Activated CD4-positive, alpha-beta T cell treated with anti-CD3 and anti-CD28 coated beads, Interleukin-2, amount 10 ng/mL, durations not matched to agents 24 days and 14 days (primary cell): Measurements from ENCODE around the gene PTPN11. TPM values are rescaled to one million over a fixed set of nuclear protein-coding genes. Genes with fewer than 3 reads are reported as not detected.
"Not testable (repeated sequence)": the region's sequence is repeated elsewhere in the genome, so short reads cannot be mapped to it uniquely, and the experiment has no call there.

ENCODE experiments used
- DNase-seq: peaks from one replicate; pipeline ENCODE4 v3.0.0; 2022
- H3K27ac Mint-ChIP-seq: one replicate; pipeline ENCODE4 v1.8.0; 2022; ENCODE audit warnings: mild to moderate bottlenecking, mixed read lengths
- H3K27me3 Mint-ChIP-seq: one replicate; pipeline ENCODE4 v1.8.0; 2022; ENCODE audit warnings: mixed read lengths
- H3K36me3 Mint-ChIP-seq: one replicate; pipeline ENCODE4 v1.8.0; 2022; ENCODE audit warnings: low read depth, mild to moderate bottlenecking, mixed read lengths
- H3K4me1 Mint-ChIP-seq: one replicate; pipeline ENCODE4 v1.8.0; 2021; ENCODE audit warnings: mixed read lengths
- H3K4me3 Mint-ChIP-seq: one replicate; pipeline ENCODE4 v1.8.0; 2022; ENCODE audit warnings: mild to moderate bottlenecking, moderate library complexity, mixed read lengths
- H3K9me3 Mint-ChIP-seq: one replicate; pipeline ENCODE4 v1.8.0; 2021; ENCODE audit warnings: mixed read lengths
- intact Hi-C: fragments of 100-400 bp; cut with micrococcal nuclease; formaldehyde crosslinking; loops from one replicate; pipeline ENCODE4 v1.15.1; 2023
- total RNA-seq: library from RNA; stranded (reverse); gene quantifications from 2 replicates; pipeline ENCODE4 v1.2.3, GENCODE V29; 2022

The PTPN11 gene
- total RNA-seq, result 173 and 177 TPM in 2 replicates

DNA sequence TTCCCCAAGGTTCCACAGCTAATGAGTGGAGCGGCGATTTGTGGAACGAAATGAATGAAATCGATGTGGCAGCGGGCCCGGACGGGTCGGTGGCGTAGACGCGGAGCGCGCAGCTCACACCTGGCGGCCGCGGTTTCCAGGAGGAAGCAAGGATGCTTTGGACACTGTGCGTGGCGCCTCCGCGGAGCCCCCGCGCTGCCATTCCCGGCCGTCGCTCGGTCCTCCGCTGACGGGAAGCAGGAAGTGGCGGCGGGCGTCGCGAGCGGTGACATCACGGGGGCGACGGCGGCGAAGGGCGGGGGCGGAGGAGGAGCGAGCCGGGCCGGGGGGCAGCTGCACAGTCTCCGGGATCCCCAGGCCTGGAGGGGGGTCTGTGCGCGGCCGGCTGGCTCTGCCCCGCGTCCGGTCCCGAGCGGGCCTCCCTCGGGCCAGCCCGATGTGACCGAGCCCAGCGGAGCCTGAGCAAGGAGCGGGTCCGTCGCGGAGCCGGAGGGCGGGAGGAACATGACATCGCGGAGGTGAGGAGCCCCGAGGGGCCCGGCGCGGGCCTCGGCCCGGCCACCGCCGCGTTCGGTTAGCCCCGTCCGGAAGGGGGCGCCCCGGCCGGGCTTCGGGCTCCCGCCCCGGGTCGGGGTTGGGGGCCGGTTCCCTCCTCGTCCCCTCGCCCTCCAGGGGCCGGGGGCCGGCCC is at the start of gene PTPN11:
TSS of gene PTPN11 (plus strand) at position 340 of the 689 bp plus-strand sequence. CDS start at position 505, 165 bp downstream.
- Mint-ChIP-seq H3K4me1 (peaks cover 42% of the 10 kb centered on the region), H3K4me3 (peak within 1 kb of the TSS; percentile 97), H3K27me3 (peaks cover 5% of the 10 kb centered on the region), H3K9me3 (no peaks in the 10 kb centered on the region), H3K27ac (peak within 1 kb of the TSS; percentile 99), H3K36me3 (peaks cover 21% of the 10 kb centered on the region)
- DNase-seq, result peak; percentile 98
- intact Hi-C loops, result loop anchor here (1.0 to 10.0 kb wide), 2 partner anchors 9 to 1014 kb away; partner anchors contain the start of genes RPL6 and SH2B3

DNA sequence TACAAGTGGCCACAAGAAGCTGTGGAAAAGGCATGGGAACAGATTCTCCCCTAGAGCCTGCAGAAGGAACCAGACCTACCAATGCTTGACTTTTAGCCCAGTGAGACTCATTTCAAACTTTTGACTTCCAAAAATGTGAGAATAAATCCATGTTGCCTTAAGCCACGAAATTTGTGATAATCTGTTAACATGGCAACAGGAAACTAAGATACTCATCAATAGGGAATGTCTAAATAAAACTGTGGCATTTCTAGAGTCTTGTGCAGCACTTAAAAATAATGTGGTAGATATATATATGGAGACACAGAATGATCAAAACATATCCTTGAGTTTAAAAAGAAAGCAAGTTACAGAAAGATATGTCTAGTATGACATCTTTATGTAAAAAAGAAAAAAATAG is 48.5 kb upstream of the PTPN11 start:
- Mint-ChIP-seq H3K36me3 (peaks cover 2% of the 10 kb centered on the region), H3K4me3 (no peak overlapping the region), H3K9me3 (no peaks in the 10 kb centered on the region), H3K27ac (no peak overlapping the region), H3K27me3 (no peaks in the 10 kb centered on the region), H3K4me1 (peaks cover 12% of the 10 kb centered on the region)
- no peak for DNase-seq
- intact Hi-C loops, result no loop called here

DNA sequence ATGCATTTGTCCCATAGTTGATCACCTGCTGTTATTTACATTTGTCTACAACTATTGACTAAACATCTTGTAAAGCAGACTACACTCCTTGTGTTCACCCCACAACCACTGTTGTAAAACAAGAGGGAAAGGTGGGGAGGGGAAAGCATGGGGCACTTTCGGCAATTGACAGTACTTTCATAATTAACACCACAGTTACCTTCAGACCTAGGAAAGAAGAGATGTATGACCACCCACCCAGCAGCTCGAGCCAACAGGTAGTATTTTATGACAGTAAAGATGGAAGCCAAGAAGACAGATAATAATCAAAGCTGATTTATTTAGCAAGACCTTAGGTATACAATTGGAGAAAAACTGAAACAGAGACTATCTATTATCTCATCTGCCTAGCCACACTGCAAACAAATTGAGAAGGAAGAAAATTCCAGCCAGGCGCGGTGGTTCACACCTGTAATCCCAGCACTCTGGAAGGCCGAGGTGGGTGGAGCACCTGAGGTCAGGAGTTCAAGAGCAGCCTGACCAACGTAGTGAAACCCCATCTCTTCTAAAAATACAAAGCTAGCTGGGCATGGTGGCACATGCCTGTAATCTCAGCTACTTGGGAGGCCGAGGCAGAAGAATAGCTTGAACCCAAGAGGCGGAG is 47.8 kb upstream of the PTPN11 start:
- DNase-seq, result no peak
- no peaks in the 10 kb centered on the region for H3K27me3 Mint-ChIP-seq
- H3K9me3 Mint-ChIP-seq, result no peaks in the 10 kb centered on the region
- H3K4me1 Mint-ChIP-seq, result peaks cover 12% of the 10 kb centered on the region
- H3K4me3 Mint-ChIP-seq, result no peak overlapping the region
- H3K36me3 Mint-ChIP-seq, result peaks cover 2% of the 10 kb centered on the region
- intact Hi-C loops, result no loop called here
- no peak overlapping the region for H3K27ac Mint-ChIP-seq

DNA sequence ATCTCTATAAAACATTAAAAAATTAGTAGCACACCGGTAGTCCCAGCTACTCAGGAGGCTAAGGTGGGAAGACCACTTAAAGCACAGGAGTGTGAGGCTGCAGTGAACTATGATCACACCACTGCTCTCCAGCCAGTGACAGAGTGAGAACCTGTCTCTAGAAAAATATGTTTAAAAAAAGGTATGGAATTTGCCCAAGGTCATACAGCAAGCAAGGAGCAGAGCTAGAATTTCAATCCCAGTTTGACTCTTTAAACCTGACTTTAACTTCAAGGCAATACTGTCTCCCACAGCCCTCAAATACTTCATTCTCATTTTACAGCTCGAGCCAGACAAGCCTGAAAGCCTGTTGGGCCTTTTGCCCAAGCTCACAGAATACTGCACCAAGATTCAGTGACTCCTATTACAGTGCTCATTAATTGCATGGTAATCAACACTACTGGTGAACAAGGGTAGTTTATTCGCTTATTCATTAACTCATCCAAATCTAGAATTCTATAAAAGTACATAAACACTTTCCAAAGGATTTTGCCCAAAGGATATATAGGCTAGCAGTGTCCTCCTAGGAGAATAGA is 44.5 kb upstream of the PTPN11 start:
- Mint-ChIP-seq H3K9me3 (no peaks in the 10 kb centered on the region), H3K36me3 (peaks cover 2% of the 10 kb centered on the region), H3K4me3 (no peak overlapping the region), H3K4me1 (peaks cover 12% of the 10 kb centered on the region), H3K27ac (no peak overlapping the region), H3K27me3 (no peaks in the 10 kb centered on the region)
- no peak for DNase-seq
- intact Hi-C loops, result no loop called here

DNA sequence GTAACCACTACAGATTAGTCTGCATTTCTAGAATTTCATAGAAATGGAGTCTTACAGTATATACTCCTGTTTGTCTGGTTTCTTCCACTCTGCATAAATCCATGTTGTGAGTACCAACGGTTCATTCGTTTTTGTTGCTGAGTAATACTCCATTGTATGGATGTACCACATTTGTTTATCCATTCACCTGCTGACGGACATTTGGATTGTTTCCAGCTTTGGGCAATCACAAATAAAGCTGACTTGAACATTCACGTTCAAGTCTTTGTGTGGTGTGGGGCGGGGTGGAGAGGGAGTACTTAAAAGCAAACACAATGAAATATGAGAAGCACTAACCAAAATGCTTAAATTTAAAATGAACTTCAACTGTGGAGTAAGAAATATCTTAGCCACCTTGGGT is 43.6 kb upstream of the PTPN11 start:
- DNase-seq, result no peak
- Mint-ChIP-seq H3K36me3 (peaks cover 3% of the 10 kb centered on the region), H3K27me3 (no peaks in the 10 kb centered on the region), H3K9me3 (no peaks in the 10 kb centered on the region), H3K27ac (no peak overlapping the region), H3K4me3 (no peak overlapping the region), H3K4me1 (peaks cover 12% of the 10 kb centered on the region)
- intact Hi-C loops, result no loop called here

DNA sequence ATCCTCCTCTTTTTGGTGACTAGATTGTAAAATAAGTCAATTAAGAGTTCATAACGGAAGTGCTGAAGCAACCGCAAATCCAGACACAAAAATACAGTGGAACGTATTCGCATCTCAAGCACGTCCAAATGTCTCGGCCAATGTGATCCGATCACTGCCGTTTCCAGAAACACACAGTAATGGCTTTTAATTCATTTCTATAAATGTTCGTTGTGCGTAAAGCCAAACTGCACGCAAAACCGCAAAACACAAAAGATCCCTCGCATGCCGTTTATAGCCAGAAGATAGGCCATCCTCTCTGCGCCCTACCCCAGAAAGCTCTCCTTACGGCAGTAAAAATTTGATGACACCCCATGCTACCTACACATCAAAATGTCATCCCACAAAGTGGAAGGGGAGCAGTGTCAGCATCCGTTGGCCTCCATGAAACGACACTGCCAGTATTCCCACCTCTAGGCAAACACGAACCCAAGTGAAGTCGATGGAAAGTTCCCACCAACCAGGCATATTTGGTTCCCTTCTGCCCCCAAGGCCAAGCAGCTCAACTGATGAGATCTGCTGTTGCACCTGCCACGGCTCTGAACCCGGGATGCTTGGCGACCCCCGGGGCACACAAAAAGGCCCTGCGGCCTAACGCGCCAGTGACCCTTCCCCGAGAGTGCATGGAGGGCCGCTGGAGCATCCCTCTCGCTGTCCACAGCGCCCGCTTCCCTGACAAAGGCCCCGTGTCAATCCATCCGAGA is 37.9 kb upstream of the PTPN11 start:
- Mint-ChIP-seq H3K27ac (peak overlapping the region; percentile 91), H3K36me3 (peaks cover 3% of the 10 kb centered on the region), H3K27me3 (no peaks in the 10 kb centered on the region), H3K4me3 (peak overlapping the region; percentile 95), H3K4me1 (peaks cover 20% of the 10 kb centered on the region), H3K9me3 (no peaks in the 10 kb centered on the region)
- DNase-seq, result peak; percentile 65
- intact Hi-C loops, result loop anchor here (10.0 kb wide), 2 partner anchors 536 to 696 kb away; partner anchors contain the start of genes ACAD10, BRAP and MAPKAPK5

DNA sequence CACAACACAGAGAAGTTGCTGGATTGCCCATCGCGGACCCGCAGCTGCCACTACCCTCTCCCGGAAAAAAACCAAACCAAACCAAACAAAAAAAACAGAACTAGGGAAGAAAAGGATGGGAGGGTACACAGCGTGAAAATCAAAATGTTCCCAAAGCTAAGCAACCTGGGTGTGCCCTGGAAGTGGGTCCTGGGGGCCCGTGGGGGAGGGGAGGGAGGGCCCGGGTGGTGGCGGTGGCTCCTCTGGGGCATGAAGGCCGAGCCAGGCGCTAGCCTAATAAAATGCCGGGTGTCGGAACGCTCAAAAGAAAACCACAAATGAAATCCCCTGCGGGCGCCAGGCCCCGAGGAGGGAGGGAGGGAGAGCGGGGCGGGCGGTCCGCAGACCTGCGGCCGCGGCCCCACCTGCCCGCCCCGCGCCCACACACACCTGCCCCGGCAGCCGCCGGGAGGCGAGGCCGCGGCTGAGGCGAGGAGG is 37.3 kb upstream of the PTPN11 start:
- Mint-ChIP-seq H3K27me3 (no peaks in the 10 kb centered on the region), H3K4me3 (peak overlapping the region; percentile 95), H3K36me3 (peaks cover 3% of the 10 kb centered on the region), H3K9me3 (no peaks in the 10 kb centered on the region), H3K27ac (peak overlapping the region; percentile 91), H3K4me1 (peaks cover 23% of the 10 kb centered on the region)
- DNase-seq, result peak; percentile 80
- intact Hi-C loops, result loop anchor here (10.0 kb wide), 2 partner anchors 537 to 697 kb away; partner anchors contain the start of genes ACAD10, BRAP and MAPKAPK5

DNA sequence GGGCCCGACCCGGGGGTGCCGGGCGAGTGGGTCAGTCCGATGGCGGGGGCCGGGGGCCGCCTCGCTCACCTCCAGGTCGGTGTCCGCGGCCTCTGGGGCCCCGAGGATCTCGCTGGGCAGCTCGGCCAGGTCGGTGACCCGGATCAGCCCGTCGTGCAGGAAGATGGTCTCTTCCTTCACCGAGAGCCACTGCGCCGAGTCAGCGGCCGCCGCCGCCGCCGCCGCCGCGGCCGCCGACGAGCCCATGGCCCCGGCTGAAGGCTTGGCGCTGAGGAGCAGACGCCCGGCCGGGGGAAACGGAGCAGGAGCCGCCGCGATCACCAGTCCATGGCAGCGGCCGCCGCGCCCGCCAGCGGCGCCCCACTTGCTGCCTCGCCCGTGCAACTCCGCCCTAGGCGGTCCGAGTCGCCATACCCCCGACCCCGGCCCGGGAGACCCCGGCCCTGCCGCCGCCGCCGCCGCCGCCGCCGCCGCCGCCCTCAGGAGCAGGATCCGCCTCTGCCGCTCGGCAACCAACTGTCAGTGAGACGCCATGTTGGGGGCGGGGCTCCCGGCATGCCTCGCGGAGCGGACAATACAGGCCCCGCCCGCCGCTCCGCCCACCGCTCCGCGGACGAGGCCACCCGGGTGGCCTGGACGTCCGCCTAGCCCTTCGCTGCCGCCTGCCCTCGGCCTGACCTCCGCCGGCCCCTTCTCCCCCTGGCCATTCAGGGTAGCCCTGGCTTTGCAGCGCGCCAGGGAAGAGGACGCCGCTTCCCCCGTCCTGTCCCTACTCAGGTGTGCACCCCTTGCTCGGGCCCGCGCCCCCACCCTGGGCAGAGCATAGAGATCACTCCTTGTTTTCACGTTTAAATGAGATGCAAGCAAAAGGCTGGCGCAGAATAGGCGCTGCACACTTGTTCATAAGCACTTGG is 36.6 kb upstream of the PTPN11 start, which contains the start of gene HECTD4:
TSS of gene HECTD4 (minus strand) at position 549 of the 914 bp plus-strand sequence. CDS start at position 246, 303 bp downstream.
- peak; percentile 99 for DNase-seq
- Mint-ChIP-seq H3K27me3 (no peaks in the 10 kb centered on the region), H3K27ac (peak within 1 kb of the TSS; percentile 91), H3K36me3 (peaks cover 3% of the 10 kb centered on the region), H3K4me3 (peak within 1 kb of the TSS; percentile 95), H3K4me1 (peaks cover 29% of the 10 kb centered on the region), H3K9me3 (no peaks in the 10 kb centered on the region)
- intact Hi-C loops, result loop anchor here (1.0 to 10.0 kb wide), 4 partner anchors 27 to 697 kb away; partner anchors contain the start of genes ACAD10, BRAP, MAPKAPK5 and RPL6

DNA sequence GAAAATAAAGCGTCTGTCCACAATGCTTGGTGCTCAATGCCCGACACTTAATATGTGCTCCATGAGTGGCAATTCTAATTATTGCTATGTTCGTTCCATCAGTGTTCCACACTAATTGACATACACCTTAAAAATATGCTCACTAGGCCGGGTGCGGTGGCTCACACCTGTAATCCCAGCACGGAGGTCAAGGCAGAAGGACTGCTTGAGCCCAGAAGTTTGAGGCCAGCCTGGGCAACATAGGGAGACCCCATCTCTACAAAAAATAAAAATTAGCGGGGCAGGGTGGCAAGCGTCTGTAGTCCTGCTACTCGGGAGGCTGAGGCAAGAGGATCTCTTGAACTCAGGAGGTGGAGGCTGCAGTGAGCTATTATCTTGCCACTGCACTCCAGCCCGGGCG is 35.9 kb upstream of the PTPN11 start:
- Mint-ChIP-seq H3K9me3 (no peaks in the 10 kb centered on the region), H3K27me3 (no peaks in the 10 kb centered on the region), H3K36me3 (peaks cover 3% of the 10 kb centered on the region), H3K27ac (peak overlapping the region; percentile 91), H3K4me3 (peak overlapping the region; percentile 95), H3K4me1 (peaks cover 33% of the 10 kb centered on the region)
- peak; percentile 59 for DNase-seq
- intact Hi-C loops, result loop anchor here (1.0 to 10.0 kb wide), 4 partner anchors 26 to 698 kb away; partner anchors contain the start of genes ACAD10, BRAP, MAPKAPK5 and RPL6

DNA sequence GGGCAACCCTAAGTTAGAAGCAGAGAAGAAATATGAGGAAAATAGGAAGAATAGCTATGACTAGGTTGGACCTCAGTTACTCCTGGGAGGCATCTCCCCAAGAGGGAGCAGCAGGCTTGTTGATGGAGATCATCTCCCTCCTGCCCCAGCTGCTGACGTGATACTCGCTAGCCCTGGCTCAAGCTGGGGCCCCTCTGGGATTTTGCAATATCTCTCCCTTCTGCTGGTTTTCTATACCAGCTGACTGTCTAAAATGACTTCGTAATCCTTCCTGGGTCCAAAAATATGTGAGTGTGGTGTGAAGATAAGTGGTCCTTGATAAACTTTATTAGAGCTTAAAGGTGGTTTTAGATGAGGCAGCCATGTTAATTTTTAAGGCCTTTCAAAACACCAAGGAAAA is 32.0 kb upstream of the PTPN11 start:
- Mint-ChIP-seq H3K4me3 (no peak overlapping the region), H3K27me3 (no peaks in the 10 kb centered on the region), H3K36me3 (no peaks in the 10 kb centered on the region), H3K4me1 (peaks cover 18% of the 10 kb centered on the region), H3K9me3 (no peaks in the 10 kb centered on the region), H3K27ac (peak overlapping the region; percentile 87)
- DNase-seq, result no peak
- intact Hi-C loops, result loop anchor here (1.0 to 10.0 kb wide), 6 partner anchors 22 to 702 kb away; partner anchors contain the start of genes ACAD10, BRAP, MAPKAPK5 and RPL6

DNA sequence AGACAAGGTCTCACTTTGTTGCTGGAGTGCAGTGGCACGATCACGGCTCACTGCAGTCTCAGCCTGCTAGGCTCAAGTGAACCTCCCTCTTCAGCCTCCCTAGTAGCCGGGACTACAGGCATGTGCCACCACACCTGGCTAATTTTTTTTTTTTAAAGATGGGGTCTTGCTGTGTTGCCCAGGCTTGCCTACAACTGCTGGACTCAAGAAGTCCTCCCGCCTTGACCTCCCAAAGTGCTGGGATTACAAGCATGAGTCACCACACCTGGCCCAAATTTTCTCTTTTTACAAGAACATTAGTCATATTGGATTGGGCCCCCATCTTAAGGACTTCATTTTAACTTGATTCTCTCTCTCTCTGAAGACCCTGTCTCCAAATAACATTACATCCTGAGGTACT is 29.5 kb upstream of the PTPN11 start:
- Mint-ChIP-seq H3K9me3 (no peaks in the 10 kb centered on the region), H3K27ac (no peak overlapping the region), H3K4me3 (no peak overlapping the region), H3K36me3 (no peaks in the 10 kb centered on the region), H3K27me3 (peaks cover 3% of the 10 kb centered on the region), H3K4me1 (peaks cover 13% of the 10 kb centered on the region)
- DNase-seq, result no peak
- intact Hi-C loops, result loop anchor here (5.0 to 10.0 kb wide), 3 partner anchors 87 to 704 kb away; partner anchors contain the start of genes ACAD10, BRAP and MAPKAPK5

DNA sequence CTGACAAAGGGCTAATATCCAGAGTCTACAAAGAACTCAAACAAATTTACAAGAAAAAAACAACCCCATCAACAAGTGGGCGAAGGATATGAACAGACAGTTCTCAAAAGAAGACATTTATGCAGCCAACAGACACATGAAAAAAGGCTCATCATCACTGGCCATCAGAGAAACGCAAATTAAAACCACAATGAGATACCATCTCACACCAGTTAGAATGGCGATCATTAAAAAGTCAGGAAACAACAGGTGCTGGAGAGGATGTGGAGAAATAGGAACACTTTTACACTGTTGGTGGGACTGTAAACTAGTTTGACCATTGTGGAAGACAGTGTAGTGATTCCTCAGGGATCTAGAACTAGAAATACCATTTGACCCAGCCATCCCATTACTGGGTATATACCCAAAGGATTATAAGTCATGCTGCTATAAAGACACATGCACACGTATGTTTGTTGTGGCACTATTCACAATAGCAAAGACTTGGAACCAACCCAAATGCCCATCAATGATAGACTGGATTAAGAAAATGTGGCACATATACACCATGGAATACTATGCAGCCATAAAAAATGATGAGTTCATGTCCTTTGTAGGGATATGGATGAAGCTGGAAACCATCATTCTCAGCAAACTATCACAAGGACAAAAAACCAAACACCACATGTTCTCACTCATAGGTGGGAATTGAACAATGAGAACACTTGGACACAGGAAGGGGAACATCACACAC is 28.7 kb upstream of the PTPN11 start:
- H3K27me3 Mint-ChIP-seq, H3K36me3 Mint-ChIP-seq, H3K9me3 Mint-ChIP-seq, DNase-seq, H3K4me3 Mint-ChIP-seq, H3K27ac Mint-ChIP-seq: not testable (repeated sequence)
- intact Hi-C loops, result loop anchor here (5.0 to 10.0 kb wide), 3 partner anchors 88 to 705 kb away; partner anchors contain the start of genes ACAD10, BRAP and MAPKAPK5
- peaks cover 13% of the 10 kb centered on the region for H3K4me1 Mint-ChIP-seq
